HepG2 (cell line): Measurements from ENCODE around the gene TGM2. TPM values are rescaled to one million over a fixed set of nuclear protein-coding genes. Genes with fewer than 3 reads are reported as not detected.

ENCODE experiments used
- DMAP1 ChIP-seq: IDR thresholded peaks from 2 replicates; pipeline ENCODE4 v1.6.1; 2016
- ERF ChIP-seq: IDR thresholded peaks from 2 replicates; pipeline ENCODE4 v1.6.1; 2018; ENCODE audit warnings: missing biosample characterization, missing genetic modification reagents
- HDAC1 ChIP-seq: sonication (generic); formaldehyde crosslinking; IDR thresholded peaks from 2 replicates; pipeline ENCODE4 v1.5.1; 2020; ENCODE audit warnings: mild to moderate bottlenecking, missing genetic modification reagents
- KDM6A ChIP-seq: IDR thresholded peaks from 2 replicates; pipeline ENCODE4 v1.6.1; 2016; ENCODE audit warnings: low read depth
- KMT2A ChIP-seq: sonication (generic); formaldehyde crosslinking; IDR thresholded peaks from 2 replicates; pipeline ENCODE4 v1.4.0; 2020; ENCODE audit warnings: missing genetic modification reagents
- NCOA1 ChIP-seq: sonication (generic); formaldehyde crosslinking; IDR thresholded peaks from 2 replicates; pipeline ENCODE4 v1.9.0; 2021; ENCODE audit warnings: missing genetic modification reagents
- NCOA2 ChIP-seq: sonication (generic); formaldehyde crosslinking; IDR thresholded peaks from 2 replicates; pipeline ENCODE4 v1.8.0; 2022; ENCODE audit warnings: inconsistent platforms
- RELA ChIP-seq: sonication (generic); formaldehyde crosslinking; IDR thresholded peaks from 2 replicates; pipeline ENCODE4 v1.4.0; 2020; ENCODE audit warnings: missing genetic modification reagents
- SETDB1 ChIP-seq: sonication (generic); formaldehyde crosslinking; IDR thresholded peaks from 2 replicates; pipeline ENCODE4 v1.5.1; 2020; ENCODE audit warnings: missing genetic modification reagents, mild to moderate bottlenecking, borderline replicate concordance
- SOX13 ChIP-seq, 3 experiments: fragments of 450-650 bp in 1 of 3; sonication (generic) in 1 of 3; formaldehyde crosslinking in 1 of 3; IDR thresholded peaks in 2 of 3; conservative IDR thresholded peaks in 1 of 3; 2 replicates each; pipeline versions ENCODE4 v1.5.0 to v1.6.1; 2016 to 2020; ENCODE audit warnings: antibody characterized with exemption in 1 of 3, mild to moderate bottlenecking in 1 of 3, missing compliant biosample characterization in 1 of 3, missing genetic modification reagents in 1 of 3, moderate library complexity in 1 of 3
- SP140L ChIP-seq: sonication (generic); formaldehyde crosslinking; IDR thresholded peaks from 2 replicates; pipeline ENCODE4 v1.4.0; 2020; ENCODE audit warnings: missing genetic modification reagents, borderline replicate concordance
- TAF15 ChIP-seq: fragments of 200-400 bp; formaldehyde crosslinking; IDR thresholded peaks from one replicate; pipeline ENCODE4 v1.6.1; 2018; ENCODE audit warnings: mild to moderate bottlenecking, low read depth, low read length; ENCODE audit not compliant: poor library complexity, severe bottlenecking
- ZFY ChIP-seq: sonication (generic); formaldehyde crosslinking; IDR thresholded peaks from 2 replicates; pipeline ENCODE4 v1.4.0; 2020; ENCODE audit warnings: missing genetic modification reagents
- ZNF225 ChIP-seq: sonication (generic); formaldehyde crosslinking; IDR thresholded peaks from 2 replicates; pipeline ENCODE4 v1.4.0; 2020; ENCODE audit warnings: mild to moderate bottlenecking, missing genetic modification reagents
- ZNF572 ChIP-seq: sonication (generic); formaldehyde crosslinking; IDR thresholded peaks from 2 replicates; pipeline ENCODE4 v1.5.1; 2020; ENCODE audit warnings: mild to moderate bottlenecking, missing genetic modification reagents
- ZNF614 ChIP-seq: IDR thresholded peaks from 2 replicates; pipeline ENCODE4 v1.6.1; 2018; ENCODE audit warnings: missing biosample characterization, missing genetic modification reagents, inconsistent platforms, borderline replicate concordance
- ZSCAN22 ChIP-seq: sonication (generic); formaldehyde crosslinking; IDR thresholded peaks from 2 replicates; pipeline ENCODE4 v1.4.0; 2020; ENCODE audit warnings: mild to moderate bottlenecking, missing genetic modification reagents
- polyA plus RNA-seq, 8 experiments: library from polyadenylated mRNA; depleted of rRNA in 3 of 8; stranded (reverse) in 7 of 8; unstranded in 1 of 8; fragments of >200 nt; fragmentation: Illumina TruSeq in 4 of 8; extraction: Trizol in 4 of 8; gene quantifications; 2 replicates each; pipeline versions ENCODE4 v1.2.1 to v1.2.3, GENCODE V29; 2011 to 2016; ENCODE audit warnings: low read depth in 4 of 8, missing spikeins in 1 of 8, mixed read lengths in 1 of 8; ENCODE audit not compliant: insufficient read depth in 1 of 8
- total RNA-seq, 5 experiments: library from RNA; depleted of rRNA; stranded (reverse); fragments of >200 nt; fragmentation: Illumina TruSeq; extraction: Trizol; gene quantifications; 2 replicates each; pipeline ENCODE4 v1.2.3, GENCODE V29; 2016; ENCODE audit warnings: low read depth in 1 of 5
- TF ChIP-seq, protein P1 (sequence below): sonication (generic); formaldehyde crosslinking; IDR thresholded peaks from 2 replicates; pipeline ENCODE4 v1.5.1; 2020; ENCODE audit warnings: missing genetic modification reagents, mild to moderate bottlenecking, borderline replicate concordance
- TF ChIP-seq, protein P2 (sequence below): IDR thresholded peaks from 2 replicates; pipeline ENCODE4 v1.6.1; 2016; ENCODE audit warnings: missing biosample characterization, missing genetic modification reagents, low read depth
- TF ChIP-seq, protein P3 (sequence below): sonication (generic); formaldehyde crosslinking; IDR thresholded peaks from 2 replicates; pipeline ENCODE4 v1.4.0; 2020; ENCODE audit warnings: mild to moderate bottlenecking, low read depth, missing genetic modification reagents
- TF ChIP-seq, protein P4 (sequence below): sonication (generic); formaldehyde crosslinking; IDR thresholded peaks from 2 replicates; pipeline ENCODE4 v1.9.0; 2021; ENCODE audit warnings: missing genetic modification reagents, borderline replicate concordance

TGM2 gene
- total and polyA plus RNA-seq, 2 of the 13 experiments (the other 11 are each of a cell fraction or from before 2014, with no cell fraction given): 4.2 to 46.4 TPM

DNA sequence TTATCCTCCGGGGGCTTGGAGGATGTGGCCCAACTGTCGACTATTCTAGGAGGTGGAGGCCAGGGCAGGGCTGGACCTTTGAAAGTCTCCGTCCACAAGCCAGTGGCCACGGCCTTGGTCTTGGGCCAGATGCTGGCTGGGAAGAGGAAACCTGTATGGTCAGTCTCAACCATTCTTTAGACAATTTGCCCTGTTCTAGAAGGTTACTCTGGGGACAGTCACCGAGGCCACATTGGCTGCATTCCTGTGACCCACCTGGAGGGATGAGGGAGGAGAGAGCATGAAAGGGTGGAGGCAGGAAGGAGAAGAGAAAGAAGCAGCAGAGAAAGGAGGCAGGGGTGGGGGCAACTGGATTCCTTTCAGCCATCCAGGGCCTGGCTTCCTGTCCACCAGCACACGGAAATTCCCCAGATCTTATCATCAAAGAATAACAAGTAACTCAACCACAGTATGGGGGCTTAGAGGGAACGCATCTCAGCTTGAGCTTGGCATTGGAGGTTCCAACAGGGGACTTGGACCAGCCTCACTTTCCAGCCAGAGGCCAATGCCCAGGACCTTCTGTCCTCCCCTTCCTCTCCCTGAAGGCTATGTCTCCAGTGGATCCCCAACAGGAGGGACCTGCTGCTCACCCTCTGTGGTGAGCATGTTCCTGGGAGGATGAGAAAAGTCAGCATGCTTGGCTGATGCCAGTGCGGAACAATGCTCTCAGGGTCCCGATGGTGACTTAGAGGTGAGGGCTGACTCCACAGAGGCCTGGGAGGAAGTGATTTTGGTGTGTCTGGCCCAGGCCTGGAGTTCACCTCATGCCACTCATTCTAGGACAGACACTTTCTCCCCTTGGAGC is 30.4 kb downstream of the TGM2 start (continued):
- TF ChIP-seq SOX13 (IDR thresholded peaks at IDR 0.05) (0 out of 2 replicates have a peak, but pooled peaks have one; percentile 23), SOX13 (CRISPR knock-in tag; conservative IDR thresholded peaks at IDR 0.05 in 1 of 2, IDR thresholded peaks at IDR 0.05 in 1 of 2) (peak in 1 of 2 experiments; percentile 41; a peak in 1 of 4 replicates), ZNF225 (CRISPR knock-in tag) (no peak), SETDB1 (peak; percentile 3; the same call in 1 of the 2 replicates), ZNF572 (CRISPR knock-in tag) (0 out of 2 replicates have a peak, but pooled peaks have one; percentile 55), NCOA2 (CRISPR knock-in tag) (peak; percentile 72; the same call in 1 of the 2 replicates), ERF (CRISPR knock-in tag) (0 out of 2 replicates have a peak, but pooled peaks have one; percentile 35), SP140L (CRISPR knock-in tag) (no peak), HDAC1 (CRISPR knock-in tag) (peak; percentile 31; the same call in 1 of the 2 replicates), ZSCAN22 (no peak), NCOA1 (CRISPR knock-in tag) (no peak), TAF15 (no peak), ZNF614 (CRISPR knock-in tag) (0 out of 2 replicates have a peak, but pooled peaks have one; percentile 25), DMAP1 (CRISPR knock-in tag) (0 out of 2 replicates have a peak, but pooled peaks have one; percentile 42), RELA (peak; percentile 67; the same call in 1 of the 2 replicates), KMT2A (0 out of 2 replicates have a peak, but pooled peaks have one; percentile 55), ZFY (CRISPR knock-in tag) (0 out of 2 replicates have a peak, but pooled peaks have one; percentile 41), KDM6A (CRISPR knock-in tag) (peak; percentile 12; the same call in 1 of the 2 replicates)
- TF ChIP-seq, protein P1, sequence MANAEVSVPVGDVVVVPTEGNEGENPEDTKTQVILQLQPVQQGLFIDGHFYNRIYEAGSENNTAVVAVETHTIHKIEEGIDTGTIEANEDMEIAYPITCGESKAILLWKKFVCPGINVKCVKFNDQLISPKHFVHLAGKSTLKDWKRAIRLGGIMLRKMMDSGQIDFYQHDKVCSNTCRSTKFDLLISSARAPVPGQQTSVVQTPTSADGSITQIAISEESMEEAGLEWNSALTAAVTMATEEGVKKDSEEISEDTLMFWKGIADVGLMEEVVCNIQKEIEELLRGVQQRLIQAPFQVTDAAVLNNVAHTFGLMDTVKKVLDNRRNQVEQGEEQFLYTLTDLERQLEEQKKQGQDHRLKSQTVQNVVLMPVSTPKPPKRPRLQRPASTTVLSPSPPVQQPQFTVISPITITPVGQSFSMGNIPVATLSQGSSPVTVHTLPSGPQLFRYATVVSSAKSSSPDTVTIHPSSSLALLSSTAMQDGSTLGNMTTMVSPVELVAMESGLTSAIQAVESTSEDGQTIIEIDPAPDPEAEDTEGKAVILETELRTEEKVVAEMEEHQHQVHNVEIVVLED: peak; percentile 21; the same call in 1 of the 2 replicates
- TF ChIP-seq, protein P2, sequence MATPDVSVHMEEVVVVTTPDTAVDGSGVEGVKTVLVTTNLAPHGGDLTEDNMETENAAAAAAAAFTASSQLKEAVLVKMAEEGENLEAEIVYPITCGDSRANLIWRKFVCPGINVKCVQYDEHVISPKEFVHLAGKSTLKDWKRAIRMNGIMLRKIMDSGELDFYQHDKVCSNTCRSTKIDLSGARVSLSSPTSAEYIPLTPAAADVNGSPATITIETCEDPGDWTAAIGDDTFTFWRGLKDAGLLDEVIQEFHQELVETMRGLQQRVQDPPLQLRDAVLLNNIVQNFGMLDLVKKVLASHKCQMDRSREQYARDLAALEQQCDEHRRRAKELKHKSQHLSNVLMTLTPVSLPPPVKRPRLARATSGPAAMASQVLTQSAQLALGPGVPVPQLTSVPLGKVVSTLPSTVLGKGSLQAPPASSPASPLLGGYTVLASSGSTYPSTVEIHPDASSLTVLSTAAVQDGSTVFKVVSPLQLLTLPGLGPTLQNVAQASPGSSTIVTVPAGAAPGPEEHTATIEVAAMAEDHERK (CRISPR knock-in tag): no peak
- TF ChIP-seq, protein P3, sequence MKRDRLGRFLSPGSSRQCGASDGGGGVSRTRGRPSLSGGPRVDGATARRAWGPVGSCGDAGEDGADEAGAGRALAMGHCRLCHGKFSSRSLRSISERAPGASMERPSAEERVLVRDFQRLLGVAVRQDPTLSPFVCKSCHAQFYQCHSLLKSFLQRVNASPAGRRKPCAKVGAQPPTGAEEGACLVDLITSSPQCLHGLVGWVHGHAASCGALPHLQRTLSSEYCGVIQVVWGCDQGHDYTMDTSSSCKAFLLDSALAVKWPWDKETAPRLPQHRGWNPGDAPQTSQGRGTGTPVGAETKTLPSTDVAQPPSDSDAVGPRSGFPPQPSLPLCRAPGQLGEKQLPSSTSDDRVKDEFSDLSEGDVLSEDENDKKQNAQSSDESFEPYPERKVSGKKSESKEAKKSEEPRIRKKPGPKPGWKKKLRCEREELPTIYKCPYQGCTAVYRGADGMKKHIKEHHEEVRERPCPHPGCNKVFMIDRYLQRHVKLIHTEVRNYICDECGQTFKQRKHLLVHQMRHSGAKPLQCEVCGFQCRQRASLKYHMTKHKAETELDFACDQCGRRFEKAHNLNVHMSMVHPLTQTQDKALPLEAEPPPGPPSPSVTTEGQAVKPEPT (CRISPR knock-in tag): 0 out of 2 replicates have a peak, but pooled peaks have one; percentile 49
- TF ChIP-seq, protein P4, sequence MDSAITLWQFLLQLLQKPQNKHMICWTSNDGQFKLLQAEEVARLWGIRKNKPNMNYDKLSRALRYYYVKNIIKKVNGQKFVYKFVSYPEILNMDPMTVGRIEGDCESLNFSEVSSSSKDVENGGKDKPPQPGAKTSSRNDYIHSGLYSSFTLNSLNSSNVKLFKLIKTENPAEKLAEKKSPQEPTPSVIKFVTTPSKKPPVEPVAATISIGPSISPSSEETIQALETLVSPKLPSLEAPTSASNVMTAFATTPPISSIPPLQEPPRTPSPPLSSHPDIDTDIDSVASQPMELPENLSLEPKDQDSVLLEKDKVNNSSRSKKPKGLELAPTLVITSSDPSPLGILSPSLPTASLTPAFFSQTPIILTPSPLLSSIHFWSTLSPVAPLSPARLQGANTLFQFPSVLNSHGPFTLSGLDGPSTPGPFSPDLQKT (CRISPR knock-in tag): no peak
